GM21367 (cell line): ENCODE data around the gene PAX5.

Experiments
- ATAC-seq: cut with Tn5 transposase; IDR thresholded peaks from one replicate; pipeline ENCODE4 v1.9.1; 2021; ENCODE audit not compliant: unreplicated experiment

PAX5 gene

GRCh38 chr9:36864491-36865410, 169.3 kb downstream of the PAX5 start:
- ATAC-seq = no peak

- no peak for ATAC-seq
These were observed 171.6 kb downstream of the PAX5 start for GRCh38 chr9:36862206-36863145.

DNA sequence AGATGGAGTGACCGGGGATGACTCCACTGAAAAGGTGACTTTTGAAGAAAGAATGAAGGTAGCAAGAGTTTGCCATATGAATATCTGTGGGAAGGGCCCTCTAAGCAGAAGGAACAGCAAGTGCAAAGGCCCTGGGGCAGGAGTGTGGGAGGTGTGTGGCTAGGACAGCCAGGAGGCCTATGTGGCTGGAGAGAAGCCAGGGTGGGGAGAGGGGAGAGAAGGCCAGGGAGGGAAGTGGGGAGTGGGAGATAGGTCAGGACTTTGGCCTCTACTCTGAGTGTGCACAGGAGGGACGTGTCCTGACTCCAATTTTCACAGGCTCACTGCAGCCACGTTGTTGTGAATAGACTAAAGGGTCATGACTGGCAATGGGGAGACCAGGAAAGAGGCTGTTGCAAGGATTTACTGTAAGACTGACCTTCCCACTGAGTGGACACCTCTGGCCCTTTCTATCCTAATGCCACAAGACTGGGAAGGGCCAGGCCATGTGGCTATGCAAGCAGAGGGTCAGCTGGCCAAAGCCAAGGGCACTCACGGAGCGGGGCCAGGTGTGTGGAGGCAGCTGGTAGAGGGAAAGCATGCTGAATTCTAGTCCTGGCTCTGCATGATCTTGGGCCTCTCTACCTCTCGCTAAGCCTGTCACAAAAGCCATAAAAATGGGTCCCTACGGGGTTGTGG, 172.4 kb downstream of the PAX5 start:
- no peak for ATAC-seq

- no peak for ATAC-seq
These were observed 175.2 kb downstream of the PAX5 start for GRCh38 chr9:36858805-36859375.

DNA sequence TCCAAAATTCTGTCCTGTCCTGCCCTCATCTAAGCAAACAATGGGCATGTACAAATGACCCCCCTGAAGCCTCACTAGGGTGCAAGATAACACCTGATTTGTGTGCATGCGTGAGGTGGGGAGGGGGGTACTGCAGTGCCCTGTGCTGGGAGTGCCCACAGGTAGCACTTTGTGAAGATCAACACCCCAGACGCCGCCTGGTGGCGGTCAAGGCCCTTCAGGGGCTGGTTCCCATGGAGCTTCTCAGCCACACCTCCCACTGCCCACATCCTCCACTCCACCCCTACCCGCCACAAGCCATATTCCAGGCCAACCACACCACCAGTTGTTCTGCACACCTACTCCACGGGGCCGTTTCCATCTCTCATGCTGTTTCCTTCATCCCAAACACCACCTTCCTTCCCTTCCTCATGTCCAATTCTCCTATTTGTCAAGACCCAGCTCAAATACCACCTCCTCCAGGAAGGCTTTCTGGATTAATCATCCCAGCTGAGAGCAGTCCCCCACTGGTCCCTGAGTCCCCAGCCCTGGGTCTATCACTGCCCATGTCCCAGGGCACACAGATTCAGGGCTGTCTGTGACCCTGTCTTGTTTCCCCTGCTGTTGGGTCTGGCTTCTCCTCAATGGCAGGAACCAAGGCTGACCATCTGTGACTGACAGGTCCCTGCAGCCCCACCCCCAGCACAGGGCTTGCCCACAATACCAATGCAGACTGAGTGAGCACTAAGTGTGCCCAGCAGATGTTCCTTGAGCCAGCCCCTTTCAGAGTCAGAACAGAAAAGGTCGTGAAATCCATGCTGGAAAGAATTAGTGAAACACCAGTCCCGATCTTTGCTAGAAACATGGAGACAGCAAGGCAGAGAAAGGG, 178.4 kb downstream of the PAX5 start:
- no peak for ATAC-seq

DNA sequence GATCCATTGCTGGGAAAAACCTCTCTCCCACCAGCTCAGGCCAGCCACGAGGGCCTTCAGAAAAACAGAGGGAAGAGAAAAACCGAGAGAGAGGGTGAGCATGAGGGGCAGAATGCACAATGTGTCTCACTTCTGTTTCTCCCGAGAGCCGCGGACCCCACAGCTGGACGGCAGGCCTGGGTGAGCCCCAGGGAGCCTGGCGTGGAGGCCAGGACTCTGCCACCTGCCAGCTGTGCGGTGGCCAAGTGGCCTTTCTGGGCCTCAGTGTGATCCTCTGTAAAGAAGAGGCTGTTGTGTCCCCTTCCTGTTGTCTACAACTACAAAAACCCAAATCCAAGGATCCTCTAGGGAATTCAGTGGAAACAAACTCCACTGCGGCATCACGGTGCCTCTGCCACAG, 179.3 kb downstream of the PAX5 start:
- ATAC-seq = no peak

- no peak for ATAC-seq
These were observed 180.0 kb downstream of the PAX5 start for GRCh38 chr9:36854034-36854433.

DNA sequence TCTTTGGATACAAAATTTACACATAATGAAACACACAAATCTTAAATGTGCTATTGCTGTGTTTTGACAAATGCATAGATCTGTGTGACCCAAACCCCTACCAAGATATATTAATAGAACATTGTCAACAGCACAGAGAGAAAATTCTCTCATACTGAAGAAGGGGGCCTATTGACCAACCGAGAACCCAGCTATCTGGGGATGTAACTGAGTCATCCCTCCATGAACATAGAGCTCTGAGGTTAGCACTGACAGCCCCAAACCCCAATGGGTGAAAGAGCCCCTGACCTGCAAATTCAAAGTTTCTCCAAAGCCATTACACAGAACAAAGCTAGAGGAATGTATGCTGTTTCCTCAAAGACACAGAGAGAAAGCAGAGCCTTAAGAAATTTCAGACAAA, 180.8 kb downstream of the PAX5 start:
- ATAC-seq = no peak

GRCh38 chr9:36849943-36850342, 184.1 kb downstream of the PAX5 start:
- ATAC-seq = no peak

DNA sequence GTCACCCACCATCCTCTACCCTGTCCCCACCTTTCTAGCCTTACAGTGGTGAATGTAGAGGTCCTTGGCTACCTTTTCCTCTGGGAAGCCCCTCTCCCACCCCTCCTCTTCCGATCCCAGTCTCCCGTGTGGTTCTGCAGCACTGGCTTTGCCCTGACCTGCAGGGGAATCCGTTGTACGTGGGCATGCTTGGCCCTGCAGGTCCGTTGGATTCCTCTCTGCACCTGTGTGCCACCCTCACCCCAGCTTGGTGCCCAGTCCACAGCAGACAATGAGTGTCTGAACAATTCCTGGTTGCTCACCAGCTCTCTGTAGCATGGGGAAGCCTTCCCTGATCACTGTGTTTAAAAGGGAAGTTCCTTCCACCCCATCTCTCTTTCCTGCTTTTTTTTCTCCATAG, 185.1 kb downstream of the PAX5 start:
- no peak for ATAC-seq

DNA sequence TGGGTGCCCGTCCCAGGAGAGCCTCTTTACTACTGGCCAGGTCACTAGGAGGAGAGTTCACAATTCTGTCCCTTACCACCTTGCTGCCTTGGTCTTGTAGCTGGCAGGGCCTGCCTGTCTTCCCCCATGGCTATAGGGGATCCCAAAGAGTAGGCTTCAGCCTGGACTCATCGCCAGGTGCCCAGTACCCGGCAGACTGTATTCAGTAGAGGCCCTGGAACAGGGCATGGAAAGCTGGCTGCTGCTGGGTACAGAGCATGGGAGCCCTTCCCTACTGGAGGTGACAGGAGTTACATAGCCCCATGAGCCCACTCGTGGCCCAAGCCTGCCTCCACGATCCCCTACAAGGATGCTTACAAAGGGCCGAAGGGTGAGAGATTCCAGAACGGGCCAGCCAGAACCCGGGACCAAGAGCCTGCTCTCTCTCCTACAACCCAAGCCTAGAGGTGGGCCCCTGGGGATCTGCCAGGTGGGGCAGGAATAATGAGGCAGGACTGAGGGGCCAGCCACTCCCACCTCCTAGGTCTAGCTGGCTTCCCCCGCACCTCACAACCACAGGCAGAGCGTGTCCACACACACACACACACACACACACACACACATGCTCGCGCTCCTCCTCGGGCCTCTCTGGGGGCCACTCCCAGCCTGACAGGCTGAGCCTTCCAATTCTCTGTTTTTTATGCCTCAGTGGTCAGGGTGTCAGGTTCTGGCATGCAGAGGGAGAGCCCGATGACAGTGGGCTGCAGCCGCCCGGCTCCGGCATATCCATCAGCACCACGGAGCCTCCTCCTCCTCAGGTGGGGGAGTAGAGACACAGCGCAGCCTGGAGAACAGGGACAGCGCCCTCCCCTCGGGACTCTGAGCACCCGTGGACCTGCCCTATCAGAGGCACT, 186.0 kb downstream of the PAX5 start:
- no peak for ATAC-seq

GRCh38 chr9:36846621-36847020, 187.4 kb downstream of the PAX5 start:
- ATAC-seq = no peak

GRCh38 chr9:36845844-36846243, 188.2 kb downstream of the PAX5 start:
- no peak for ATAC-seq

GRCh38 chr9:36844961-36845360, 189.1 kb downstream of the PAX5 start:
- ATAC-seq = no peak

GRCh38 chr9:36843964-36844363, 190.1 kb downstream of the PAX5 start:
- no peak for ATAC-seq

- ATAC-seq = no peak
These were observed 191.2 kb downstream of the PAX5 start for GRCh38 chr9:36842560-36843530.

DNA sequence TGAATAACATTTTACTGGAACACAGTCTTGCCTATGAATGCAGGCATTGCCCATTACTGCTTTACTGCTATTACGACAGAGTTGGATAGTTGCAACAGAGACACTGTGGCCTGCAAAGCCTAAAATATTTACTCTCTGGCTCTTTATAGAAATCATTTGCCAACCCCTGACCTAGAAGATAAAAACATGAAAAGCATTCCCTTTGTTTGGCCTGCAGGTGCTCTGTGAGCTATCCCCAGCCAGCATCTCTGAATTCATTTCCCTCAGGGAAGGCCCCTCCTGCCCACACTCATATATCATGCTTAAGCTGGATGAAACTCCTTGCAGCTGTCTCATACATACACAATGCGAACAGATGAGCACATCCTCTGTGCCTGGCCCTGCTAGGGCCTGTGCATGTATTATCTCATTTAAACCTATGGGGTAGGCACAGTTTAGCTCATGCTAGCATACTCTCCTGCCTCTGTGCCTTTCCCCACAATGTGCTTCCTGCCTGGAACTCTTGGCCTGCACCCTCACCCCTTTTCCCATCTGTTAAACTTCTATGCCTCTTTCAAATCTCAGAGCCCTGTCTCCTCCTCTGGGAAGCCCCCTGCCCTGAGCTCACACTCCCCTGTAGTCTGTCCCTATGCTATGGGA, 193.1 kb downstream of the PAX5 start:
- ATAC-seq = no peak
